Measurements from ENCODE around the gene RFX3. TPM values are rescaled to one million over a fixed set of nuclear protein-coding genes. Genes with fewer than 3 reads are reported as not detected.

The RFX3 gene
- total and polyA plus RNA-seq, 12 donors, result 1.4 to 14.2 (median 5.5) TPM

- DNase-seq, result no peak
- TF ChIP-seq, protein P1, sequence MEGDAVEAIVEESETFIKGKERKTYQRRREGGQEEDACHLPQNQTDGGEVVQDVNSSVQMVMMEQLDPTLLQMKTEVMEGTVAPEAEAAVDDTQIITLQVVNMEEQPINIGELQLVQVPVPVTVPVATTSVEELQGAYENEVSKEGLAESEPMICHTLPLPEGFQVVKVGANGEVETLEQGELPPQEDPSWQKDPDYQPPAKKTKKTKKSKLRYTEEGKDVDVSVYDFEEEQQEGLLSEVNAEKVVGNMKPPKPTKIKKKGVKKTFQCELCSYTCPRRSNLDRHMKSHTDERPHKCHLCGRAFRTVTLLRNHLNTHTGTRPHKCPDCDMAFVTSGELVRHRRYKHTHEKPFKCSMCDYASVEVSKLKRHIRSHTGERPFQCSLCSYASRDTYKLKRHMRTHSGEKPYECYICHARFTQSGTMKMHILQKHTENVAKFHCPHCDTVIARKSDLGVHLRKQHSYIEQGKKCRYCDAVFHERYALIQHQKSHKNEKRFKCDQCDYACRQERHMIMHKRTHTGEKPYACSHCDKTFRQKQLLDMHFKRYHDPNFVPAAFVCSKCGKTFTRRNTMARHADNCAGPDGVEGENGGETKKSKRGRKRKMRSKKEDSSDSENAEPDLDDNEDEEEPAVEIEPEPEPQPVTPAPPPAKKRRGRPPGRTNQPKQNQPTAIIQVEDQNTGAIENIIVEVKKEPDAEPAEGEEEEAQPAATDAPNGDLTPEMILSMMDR (IDR thresholded peaks at IDR 0.05), result no peak
- TF ChIP-seq POLR2A (IDR thresholded peaks at IDR 0.05), result no peak
- H3K27me3 ChIP-seq, result peaks cover 11% of the 10 kb centered on the region
- no peaks in the 10 kb centered on the region for H3K4me1 ChIP-seq (replicated peaks in 1 of 2)
- H3K27ac ChIP-seq, result no peak overlapping the region
- WGBS, 4 donors, result 63 to 76% (median 69%) methylated on average over 4 of the region's 4 CpGs
- H3K4me3 ChIP-seq, result no peak overlapping the region
- no peaks in the 10 kb centered on the region for H3K9me3 ChIP-seq (replicated peaks in 1 of 3)
- intact Hi-C loops (cut with DNase I), result no loop called here
- no peaks in the 10 kb centered on the region for H3K36me3 ChIP-seq (replicated peaks in 1 of 2)
These were observed 346.1 kb downstream of the RFX3 start for GRCh38 chr9:3179711-3180110.

DNA sequence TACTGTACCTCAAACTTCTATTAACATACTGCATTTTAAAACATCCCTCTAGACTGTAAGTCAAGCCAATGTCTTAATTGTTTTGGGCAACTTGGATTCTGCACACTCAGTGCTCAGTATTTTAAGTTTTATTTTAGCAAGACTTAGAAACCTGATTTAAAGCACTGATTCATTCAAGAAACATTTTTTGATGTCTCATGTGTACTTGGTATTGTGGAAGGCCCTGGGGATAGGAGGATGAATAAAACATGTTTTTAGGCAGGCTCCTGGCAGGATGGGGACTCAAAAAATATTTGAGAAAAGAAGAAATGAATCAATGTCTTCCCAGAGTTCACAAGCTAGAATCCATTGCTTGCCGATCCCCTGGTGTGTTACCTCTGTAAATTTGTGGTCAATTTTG is 347.9 kb downstream of the RFX3 start:
- H3K4me1 ChIP-seq (replicated peaks in 1 of 2), result no peaks in the 10 kb centered on the region
- no peak for TF ChIP-seq POLR2A (IDR thresholded peaks at IDR 0.05)
- TF ChIP-seq, protein P1 (IDR thresholded peaks at IDR 0.05), result no peak
- no peaks in the 10 kb centered on the region for H3K36me3 ChIP-seq (replicated peaks in 1 of 2)
- 85 to 91% (median 90%) methylated on average over 1 of the region's 1 CpG for WGBS, 4 donors
- no peak overlapping the region for H3K4me3 ChIP-seq
- intact Hi-C loops (cut with DNase I), result no loop called here
- H3K27me3 ChIP-seq, result peaks cover 11% of the 10 kb centered on the region
- DNase-seq, result no peak
- no peaks in the 10 kb centered on the region for H3K9me3 ChIP-seq (replicated peaks in 1 of 3)
- H3K27ac ChIP-seq, result no peak overlapping the region

GRCh38 chr9:3177146-3177761 is 348.5 kb downstream of the RFX3 start:
- no peak for DNase-seq
- intact Hi-C loops (cut with DNase I), result no loop called here
- Histone ChIP-seq H3K27ac (no peak overlapping the region), H3K4me1 (replicated peaks in 1 of 2) (no peaks in the 10 kb centered on the region), H3K9me3 (replicated peaks in 1 of 3) (no peaks in the 10 kb centered on the region), H3K27me3 (peaks cover 11% of the 10 kb centered on the region), H3K4me3 (no peak overlapping the region), H3K36me3 (replicated peaks in 1 of 2) (no peaks in the 10 kb centered on the region)
- TF ChIP-seq POLR2A (IDR thresholded peaks at IDR 0.05), result no peak
- TF ChIP-seq, protein P1 (IDR thresholded peaks at IDR 0.05), result no peak
- WGBS, 4 donors, result 45 to 73% (median 52%) methylated on average over 4 of the region's 4 CpGs

- WGBS, 4 donors, result 58 to 67% (median 63%) methylated on average over 4 of the region's 4 CpGs
- no peak for TF ChIP-seq POLR2A (IDR thresholded peaks at IDR 0.05)
- TF ChIP-seq, protein P1 (IDR thresholded peaks at IDR 0.05), result no peak
- H3K9me3 ChIP-seq (replicated peaks in 1 of 3), result no peaks in the 10 kb centered on the region
- intact Hi-C loops (cut with DNase I), result no loop called here
- no peaks in the 10 kb centered on the region for H3K36me3 ChIP-seq (replicated peaks in 1 of 2)
- H3K27me3 ChIP-seq, result peaks cover 3% of the 10 kb centered on the region
- no peak overlapping the region for H3K4me3 ChIP-seq
- H3K4me1 ChIP-seq (replicated peaks in 1 of 2), result no peaks in the 10 kb centered on the region
- no peak overlapping the region for H3K27ac ChIP-seq
- DNase-seq, result no peak
These were observed 352.4 kb downstream of the RFX3 start for GRCh38 chr9:3173374-3173773.

All from adrenal gland (tissue), 12 donors.